ENCODE results near the gene HPGDS. TPM values are rescaled to one million over a fixed set of nuclear protein-coding genes. Genes with fewer than 3 reads are reported as not detected.

The HPGDS gene
- total RNA-seq, 2 experiments from 2014 or later: 0.41 to 0.66 TPM

DNA sequence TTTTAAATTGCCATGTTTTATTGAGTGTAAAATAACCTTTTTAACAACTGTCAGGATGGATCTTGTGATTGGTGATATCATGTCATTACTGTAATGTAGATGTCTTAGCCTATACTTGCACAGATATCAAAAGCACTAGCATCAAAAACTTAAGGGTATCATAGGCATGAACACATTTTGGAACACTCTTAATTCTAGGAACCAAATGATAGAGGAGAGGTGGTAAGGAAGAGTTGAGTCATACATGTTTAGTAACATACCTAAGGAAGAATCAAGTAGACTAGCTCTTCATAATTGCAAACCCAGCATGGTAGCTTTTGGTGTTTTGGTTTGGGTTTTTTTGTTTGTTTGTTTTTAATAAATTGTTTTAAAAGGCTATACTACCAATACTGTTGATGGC lies 91.5 kb downstream of the HPGDS start:
- peaks cover 10% of the 10 kb centered on the region for H3K4me1 Mint-ChIP-seq
- H3K27me3 Mint-ChIP-seq: no peaks in the 10 kb centered on the region
- no peak overlapping the region for H3K4me3 Mint-ChIP-seq
- H3K27ac Mint-ChIP-seq: no peak overlapping the region
- ATAC-seq (no peak), DNase-seq (no peak)
- no peaks in the 10 kb centered on the region for H3K9me3 Mint-ChIP-seq (ENCODE audit: low read depth)
- peaks cover 38% of the 10 kb centered on the region for H3K36me3 Mint-ChIP-seq
- CTCF ChIA-PET: no interaction called here

Other genes starting within 250 kb of the HPGDS start
- 10 to 100 TPM; 27.5 to 33.2 TPM for gene SMARCAD1, start 135.0 kb downstream of the HPGDS start, total RNA-seq
- gene PDLIM5, start 109.1 kb upstream of the HPGDS start, total RNA-seq: 10 to 100 TPM; 21.7 to 21.8 TPM